ENCODE results near the gene NADSYN1.

The NADSYN1 gene

DNA sequence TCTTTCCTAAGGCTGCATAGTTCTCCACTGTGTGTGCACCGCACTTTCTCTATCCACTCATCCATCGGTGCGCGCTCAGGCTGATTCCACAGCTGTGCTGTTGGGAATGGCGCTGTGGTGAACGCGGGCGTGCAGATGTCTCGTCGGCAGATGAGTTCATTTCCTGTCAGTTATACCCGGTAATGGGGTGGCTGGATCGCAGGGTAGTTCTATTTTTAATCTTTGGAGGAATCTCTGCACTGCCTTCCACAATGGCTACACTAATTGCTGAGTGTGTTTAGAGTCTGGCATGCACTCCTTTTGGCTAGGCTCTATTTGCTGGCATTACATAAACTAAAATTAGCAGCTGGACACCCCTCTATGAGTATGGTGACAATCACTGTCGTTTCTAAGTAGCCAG lies 46.1 kb downstream of the NADSYN1 start:
- TF ChIP-seq CTCF (IDR thresholded peaks at IDR 0.05; ENCODE audit: poor library complexity, severe bottlenecking) = no peak
- no peak overlapping the region for H3K4me3 ChIP-seq (ENCODE audit: severe bottlenecking)
- DNase-seq (ENCODE audit: low spot score) = peak; percentile 26
- H3K9me3 ChIP-seq (ENCODE audit: severe bottlenecking) = no peaks in the 10 kb centered on the region
- H3K4me1 ChIP-seq (ENCODE audit: insufficient read depth, poor library complexity, severe bottlenecking) = no peaks in the 10 kb centered on the region
- no peak for ATAC-seq (ENCODE audit: low read depth)
- H3K36me3 ChIP-seq (ENCODE audit: low read depth) = peaks cover 12% of the 10 kb centered on the region
- H3K27ac ChIP-seq (ENCODE audit: poor library complexity, severe bottlenecking) = no peak overlapping the region
- H3K27me3 ChIP-seq (ENCODE audit: insufficient read depth, poor library complexity, severe bottlenecking) = no peaks in the 10 kb centered on the region

GRCh38 chr11:71499546-71499945 lies 46.5 kb downstream of the NADSYN1 start:
- ATAC-seq (ENCODE audit: low read depth) = no peak
- DNase-seq (ENCODE audit: low spot score) = no peak
- Histone ChIP-seq H3K4me3 (ENCODE audit: severe bottlenecking) (no peak overlapping the region), H3K27ac (ENCODE audit: poor library complexity, severe bottlenecking) (no peak overlapping the region), H3K4me1 (ENCODE audit: insufficient read depth, poor library complexity, severe bottlenecking) (no peaks in the 10 kb centered on the region), H3K27me3 (ENCODE audit: insufficient read depth, poor library complexity, severe bottlenecking) (no peaks in the 10 kb centered on the region), H3K9me3 (ENCODE audit: severe bottlenecking) (no peaks in the 10 kb centered on the region), H3K36me3 (ENCODE audit: low read depth) (peaks cover 12% of the 10 kb centered on the region)
- TF ChIP-seq CTCF (IDR thresholded peaks at IDR 0.05; ENCODE audit: poor library complexity, severe bottlenecking) = no peak

GRCh38 chr11:71500601-71501021 lies 47.6 kb downstream of the NADSYN1 start:
- no peak for TF ChIP-seq CTCF (IDR thresholded peaks at IDR 0.05; ENCODE audit: poor library complexity, severe bottlenecking)
- peaks cover 7% of the 10 kb centered on the region for H3K36me3 ChIP-seq (ENCODE audit: low read depth)
- H3K27me3 ChIP-seq (ENCODE audit: insufficient read depth, poor library complexity, severe bottlenecking) = no peaks in the 10 kb centered on the region
- H3K27ac ChIP-seq (ENCODE audit: poor library complexity, severe bottlenecking) = no peak overlapping the region
- H3K4me3 ChIP-seq (ENCODE audit: severe bottlenecking) = no peak overlapping the region
- no peaks in the 10 kb centered on the region for H3K9me3 ChIP-seq (ENCODE audit: severe bottlenecking)
- DNase-seq (ENCODE audit: low spot score) = peak; percentile 25
- no peak for ATAC-seq (ENCODE audit: low read depth)
- no peaks in the 10 kb centered on the region for H3K4me1 ChIP-seq (ENCODE audit: insufficient read depth, poor library complexity, severe bottlenecking)

DNA sequence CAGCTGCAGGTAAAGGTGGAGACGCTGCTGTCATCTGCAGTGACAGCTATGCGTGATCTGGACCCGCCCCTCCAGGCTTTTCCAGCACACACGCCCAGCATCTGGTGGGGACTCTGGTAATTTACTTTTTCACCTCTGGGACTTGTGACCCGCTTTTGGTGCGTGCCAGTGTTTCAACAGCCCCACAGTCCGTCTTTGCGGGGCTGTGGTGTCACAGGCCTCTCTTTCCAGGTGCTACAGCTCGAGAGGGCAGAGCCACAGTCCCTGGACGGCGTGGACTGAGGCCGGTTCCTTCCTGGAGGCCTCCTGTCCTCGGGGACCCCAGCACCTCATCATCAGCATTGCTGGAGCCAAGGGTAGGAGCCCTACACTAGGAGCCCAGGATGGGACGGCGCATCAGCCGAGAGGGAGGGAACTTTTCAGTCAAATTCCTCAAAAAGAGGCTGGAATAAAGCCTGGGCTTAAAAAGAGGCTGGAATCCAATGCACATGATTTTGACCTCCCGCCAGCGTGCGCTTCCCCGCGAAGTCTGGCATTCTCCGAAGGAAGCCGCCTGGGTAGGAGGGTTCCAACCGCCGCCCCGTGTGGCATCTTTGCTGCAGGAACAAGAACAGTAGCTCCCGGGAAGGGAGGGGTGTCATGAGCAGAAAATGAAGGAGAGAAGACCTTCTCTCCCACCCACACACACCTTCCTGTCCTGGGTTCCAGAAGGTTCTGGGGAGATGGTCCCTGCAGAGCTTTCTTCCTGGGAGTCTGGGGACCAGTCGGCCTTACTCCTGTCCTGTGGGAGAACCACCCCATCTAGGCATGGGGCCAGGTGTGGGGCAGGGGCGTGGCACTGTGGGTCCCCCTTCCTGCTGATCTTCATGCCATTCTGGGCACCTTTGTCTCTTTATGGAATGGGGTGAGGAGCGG lies 48.3 kb downstream of the NADSYN1 start:
- H3K27ac ChIP-seq (ENCODE audit: poor library complexity, severe bottlenecking) = no peak overlapping the region
- TF ChIP-seq CTCF (IDR thresholded peaks at IDR 0.05; ENCODE audit: poor library complexity, severe bottlenecking) = no peak
- H3K27me3 ChIP-seq (ENCODE audit: insufficient read depth, poor library complexity, severe bottlenecking) = no peaks in the 10 kb centered on the region
- no peaks in the 10 kb centered on the region for H3K4me1 ChIP-seq (ENCODE audit: insufficient read depth, poor library complexity, severe bottlenecking)
- ATAC-seq (ENCODE audit: low read depth) (no peak), DNase-seq (ENCODE audit: low spot score) (peak; percentile 38)
- H3K9me3 ChIP-seq (ENCODE audit: severe bottlenecking) = no peaks in the 10 kb centered on the region
- peaks cover 7% of the 10 kb centered on the region for H3K36me3 ChIP-seq (ENCODE audit: low read depth)
- H3K4me3 ChIP-seq (ENCODE audit: severe bottlenecking) = no peak overlapping the region

GRCh38 chr11:71502026-71502425 lies 49.0 kb downstream of the NADSYN1 start:
- Histone ChIP-seq H3K4me1 (ENCODE audit: insufficient read depth, poor library complexity, severe bottlenecking) (no peaks in the 10 kb centered on the region), H3K27ac (ENCODE audit: poor library complexity, severe bottlenecking) (no peak overlapping the region), H3K27me3 (ENCODE audit: insufficient read depth, poor library complexity, severe bottlenecking) (no peaks in the 10 kb centered on the region), H3K36me3 (ENCODE audit: low read depth) (peaks cover 7% of the 10 kb centered on the region), H3K9me3 (ENCODE audit: severe bottlenecking) (no peaks in the 10 kb centered on the region), H3K4me3 (ENCODE audit: severe bottlenecking) (no peak overlapping the region)
- TF ChIP-seq CTCF (IDR thresholded peaks at IDR 0.05; ENCODE audit: poor library complexity, severe bottlenecking) = no peak
- peak; percentile 23 for DNase-seq (ENCODE audit: low spot score)
- no peak for ATAC-seq (ENCODE audit: low read depth)
